Neural crest cell (in vitro differentiated cells): ENCODE data around the gene DPT. TPM values are rescaled to one million over a fixed set of nuclear protein-coding genes. Genes with fewer than 3 reads are reported as not detected.

Experiments used
- DNase-seq: peaks from one replicate; pipeline ENCODE4 v3.0.0; 2021; ENCODE audit warnings: low read depth, mixed read lengths, low spot score
- H3K27ac Mint-ChIP-seq: one replicate; pipeline ENCODE4 v1.8.0; 2021; ENCODE audit warnings: mild to moderate bottlenecking, mixed read lengths; ENCODE audit not compliant: unreplicated experiment
- H3K27me3 Mint-ChIP-seq: 2 replicates; pipeline ENCODE4 v1.8.0; 2021; ENCODE audit warnings: low read depth, mild to moderate bottlenecking, mixed read lengths
- H3K36me3 Mint-ChIP-seq: 2 replicates; pipeline ENCODE4 v1.8.0; 2021; ENCODE audit warnings: low read depth, mild to moderate bottlenecking, mixed read lengths
- H3K4me1 Mint-ChIP-seq: 2 replicates; pipeline ENCODE4 v1.8.0; 2021; ENCODE audit warnings: mixed read lengths
- H3K4me3 Mint-ChIP-seq: one replicate; pipeline ENCODE4 v1.8.0; 2021; ENCODE audit warnings: mild to moderate bottlenecking, mixed read lengths
- H3K9me3 Mint-ChIP-seq: 2 replicates; pipeline ENCODE4 v1.8.0; 2021; ENCODE audit warnings: mixed read lengths
- total RNA-seq: library from RNA; stranded (reverse); gene quantifications from 2 replicates; pipeline ENCODE4 v1.2.1, GENCODE V29; 2021
- TF ChIP-seq, protein P1 (sequence below): fragments of 200-600 bp; sonication (generic); conservative IDR thresholded peaks from 2 replicates; pipeline ENCODE4 v1.5.0; 2021; ENCODE audit warnings: antibody characterized with exemption, mild to moderate bottlenecking

Gene DPT
- total RNA-seq, 1 donor from 2014 or later, result not detected

DNA sequence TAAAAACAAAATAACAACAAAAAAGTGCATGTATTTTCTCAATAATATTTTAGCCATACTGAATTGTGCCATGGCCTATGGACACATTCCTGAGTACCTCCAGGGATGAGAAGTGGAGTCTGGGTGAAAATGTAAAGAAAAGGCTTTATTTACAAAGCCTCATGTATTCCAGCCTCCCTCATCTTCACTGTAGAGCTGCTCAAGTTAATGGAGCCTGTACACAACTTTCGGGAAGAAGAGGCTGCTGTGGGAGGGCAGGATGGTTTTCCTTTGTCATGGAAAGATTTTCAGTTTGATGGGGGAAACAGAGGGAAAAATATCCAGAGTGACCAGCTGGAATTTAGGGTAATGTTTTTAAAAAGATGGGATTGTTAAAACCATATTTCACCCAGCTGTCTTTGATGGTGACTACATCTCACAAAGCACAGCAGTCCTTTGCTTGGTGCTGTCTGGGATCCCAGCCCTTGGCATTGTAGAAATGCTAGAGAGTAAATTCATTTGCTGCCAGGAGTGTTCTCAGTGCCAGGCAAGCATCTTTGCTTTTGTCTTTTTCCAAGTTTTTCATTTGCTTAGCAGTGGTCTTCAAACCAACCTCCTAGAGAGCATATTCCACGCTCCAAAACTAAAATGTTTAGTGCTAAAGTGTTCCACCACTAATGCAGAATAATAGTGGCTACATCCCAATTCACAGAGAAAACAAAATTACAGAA is 54.9 kb downstream of the DPT start:
- Mint-ChIP-seq H3K36me3 (no peaks in the 10 kb centered on the region), H3K27ac (no peak overlapping the region), H3K4me3 (no peak overlapping the region), H3K27me3 (no peaks in the 10 kb centered on the region), H3K9me3 (no peaks in the 10 kb centered on the region), H3K4me1 (peaks cover 11% of the 10 kb centered on the region)
- DNase-seq, result no peak
- TF ChIP-seq, protein P1, sequence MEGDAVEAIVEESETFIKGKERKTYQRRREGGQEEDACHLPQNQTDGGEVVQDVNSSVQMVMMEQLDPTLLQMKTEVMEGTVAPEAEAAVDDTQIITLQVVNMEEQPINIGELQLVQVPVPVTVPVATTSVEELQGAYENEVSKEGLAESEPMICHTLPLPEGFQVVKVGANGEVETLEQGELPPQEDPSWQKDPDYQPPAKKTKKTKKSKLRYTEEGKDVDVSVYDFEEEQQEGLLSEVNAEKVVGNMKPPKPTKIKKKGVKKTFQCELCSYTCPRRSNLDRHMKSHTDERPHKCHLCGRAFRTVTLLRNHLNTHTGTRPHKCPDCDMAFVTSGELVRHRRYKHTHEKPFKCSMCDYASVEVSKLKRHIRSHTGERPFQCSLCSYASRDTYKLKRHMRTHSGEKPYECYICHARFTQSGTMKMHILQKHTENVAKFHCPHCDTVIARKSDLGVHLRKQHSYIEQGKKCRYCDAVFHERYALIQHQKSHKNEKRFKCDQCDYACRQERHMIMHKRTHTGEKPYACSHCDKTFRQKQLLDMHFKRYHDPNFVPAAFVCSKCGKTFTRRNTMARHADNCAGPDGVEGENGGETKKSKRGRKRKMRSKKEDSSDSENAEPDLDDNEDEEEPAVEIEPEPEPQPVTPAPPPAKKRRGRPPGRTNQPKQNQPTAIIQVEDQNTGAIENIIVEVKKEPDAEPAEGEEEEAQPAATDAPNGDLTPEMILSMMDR, result no peak

DNA sequence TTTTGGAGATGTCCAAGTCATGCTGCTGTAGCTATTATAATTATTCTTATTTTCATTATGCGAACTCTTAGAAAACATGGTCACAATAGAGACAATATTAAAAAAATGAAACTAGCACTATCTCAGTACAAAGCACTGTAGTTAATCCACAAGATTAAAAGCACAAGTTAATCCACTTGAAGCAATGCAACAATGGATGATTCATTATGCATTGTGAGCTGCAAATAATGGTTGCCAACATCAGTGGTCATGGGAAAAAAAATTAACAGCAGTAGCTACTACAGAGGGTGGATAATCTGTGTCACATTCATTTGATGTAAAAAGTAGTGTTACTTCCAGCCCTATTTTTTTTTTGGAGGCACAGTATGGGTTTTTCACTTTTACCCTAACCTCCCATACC is 56.7 kb downstream of the DPT start:
- no peaks in the 10 kb centered on the region for H3K27me3 Mint-ChIP-seq
- H3K4me1 Mint-ChIP-seq, result peaks cover 11% of the 10 kb centered on the region
- no peak overlapping the region for H3K27ac Mint-ChIP-seq
- H3K9me3 Mint-ChIP-seq, result no peaks in the 10 kb centered on the region
- TF ChIP-seq, protein P1, result no peak
- H3K36me3 Mint-ChIP-seq, result no peaks in the 10 kb centered on the region
- DNase-seq, result no peak
- H3K4me3 Mint-ChIP-seq, result no peak overlapping the region

DNA sequence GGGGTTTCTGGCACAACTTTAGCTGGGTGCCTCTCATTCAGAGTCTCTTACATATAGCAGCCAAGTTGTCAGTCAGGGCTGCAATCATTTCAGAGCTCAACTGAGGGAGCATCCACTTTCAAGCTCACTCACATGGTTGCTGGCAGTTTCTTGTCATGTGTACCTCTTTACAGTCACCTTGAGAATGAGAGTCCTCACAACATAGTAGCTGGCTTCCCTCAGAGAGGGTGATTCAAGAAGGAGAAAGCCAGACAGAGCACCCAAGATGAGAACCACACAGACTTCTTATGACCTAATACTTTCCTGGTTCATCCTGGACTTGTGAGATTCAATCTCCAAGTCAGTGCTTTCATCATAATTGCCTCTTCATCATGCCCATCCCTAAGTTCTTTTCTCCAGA is 57.2 kb downstream of the DPT start:
- TF ChIP-seq, protein P1, result no peak
- H3K36me3 Mint-ChIP-seq, result no peaks in the 10 kb centered on the region
- DNase-seq, result no peak
- H3K4me1 Mint-ChIP-seq, result peaks cover 11% of the 10 kb centered on the region
- H3K4me3 Mint-ChIP-seq, result no peak overlapping the region
- H3K27ac Mint-ChIP-seq, result no peak overlapping the region
- H3K27me3 Mint-ChIP-seq, result no peaks in the 10 kb centered on the region
- no peaks in the 10 kb centered on the region for H3K9me3 Mint-ChIP-seq

DNA sequence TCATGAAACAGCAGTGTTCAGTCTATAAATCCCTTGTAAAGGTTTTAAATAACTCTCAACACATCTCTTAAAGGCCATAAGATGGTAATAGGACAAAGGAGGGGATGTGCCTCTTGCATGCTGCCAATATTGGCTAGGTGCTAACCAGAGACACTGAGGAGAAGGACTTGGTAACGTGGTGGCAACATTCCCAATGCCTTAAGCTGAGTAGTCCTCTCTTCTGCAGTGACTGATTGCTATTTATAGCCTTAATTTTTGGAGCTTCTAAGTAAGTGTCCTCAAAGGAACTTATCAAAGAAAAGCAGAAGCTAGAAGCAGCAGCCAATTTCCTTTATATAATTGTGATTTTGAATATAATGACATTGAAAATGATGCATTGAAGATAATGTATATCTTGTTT is 63.0 kb downstream of the DPT start:
- Mint-ChIP-seq H3K9me3 (peaks cover 2% of the 10 kb centered on the region), H3K27me3 (no peaks in the 10 kb centered on the region), H3K4me1 (no peaks in the 10 kb centered on the region), H3K36me3 (peaks cover 3% of the 10 kb centered on the region), H3K27ac (no peak overlapping the region), H3K4me3 (no peak overlapping the region)
- no peak for DNase-seq
- TF ChIP-seq, protein P1, result no peak

DNA sequence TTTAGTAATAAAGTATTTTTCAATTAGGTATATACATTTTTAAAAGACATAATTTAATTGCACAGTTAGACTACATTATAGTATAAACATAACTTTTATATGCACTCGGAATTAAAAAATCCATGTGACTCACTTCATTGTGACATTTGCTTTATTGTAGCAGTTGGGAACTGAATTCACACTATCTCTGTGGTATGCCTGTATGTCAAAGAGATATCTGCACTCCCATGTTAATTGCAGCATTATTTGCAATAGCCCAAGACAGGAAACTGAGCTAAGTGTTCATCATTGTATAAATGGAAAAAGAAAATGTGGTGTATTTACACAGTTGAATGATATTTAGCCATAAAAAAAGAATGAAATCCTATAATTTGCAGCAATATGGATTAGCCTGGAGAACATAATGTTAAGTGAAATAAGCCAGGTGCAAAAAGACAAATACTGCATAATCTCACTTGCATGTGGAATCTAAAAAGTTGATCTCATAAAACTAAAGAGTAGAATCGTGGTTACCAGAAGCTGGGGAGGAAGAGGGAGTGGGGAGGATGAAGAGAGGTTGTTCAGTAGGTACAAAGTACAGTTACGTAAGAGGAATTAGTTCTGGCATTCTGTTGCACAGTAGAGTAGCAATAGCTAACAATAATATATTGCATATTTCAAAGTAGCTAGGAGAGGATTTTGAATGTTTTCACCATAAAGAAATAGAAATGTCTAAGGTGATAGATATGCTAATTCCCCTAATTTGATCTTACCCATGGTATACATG is 64.8 kb downstream of the DPT start:
- peaks cover 3% of the 10 kb centered on the region for H3K36me3 Mint-ChIP-seq
- H3K9me3 Mint-ChIP-seq, result peaks cover 2% of the 10 kb centered on the region
- TF ChIP-seq, protein P1, result no peak
- H3K27me3 Mint-ChIP-seq, result no peaks in the 10 kb centered on the region
- no peak overlapping the region for H3K4me3 Mint-ChIP-seq
- no peak overlapping the region for H3K27ac Mint-ChIP-seq
- no peak for DNase-seq
- H3K4me1 Mint-ChIP-seq, result no peaks in the 10 kb centered on the region
